Measurements from ENCODE around the gene ANKRD26.

The ANKRD26 gene

DNA sequence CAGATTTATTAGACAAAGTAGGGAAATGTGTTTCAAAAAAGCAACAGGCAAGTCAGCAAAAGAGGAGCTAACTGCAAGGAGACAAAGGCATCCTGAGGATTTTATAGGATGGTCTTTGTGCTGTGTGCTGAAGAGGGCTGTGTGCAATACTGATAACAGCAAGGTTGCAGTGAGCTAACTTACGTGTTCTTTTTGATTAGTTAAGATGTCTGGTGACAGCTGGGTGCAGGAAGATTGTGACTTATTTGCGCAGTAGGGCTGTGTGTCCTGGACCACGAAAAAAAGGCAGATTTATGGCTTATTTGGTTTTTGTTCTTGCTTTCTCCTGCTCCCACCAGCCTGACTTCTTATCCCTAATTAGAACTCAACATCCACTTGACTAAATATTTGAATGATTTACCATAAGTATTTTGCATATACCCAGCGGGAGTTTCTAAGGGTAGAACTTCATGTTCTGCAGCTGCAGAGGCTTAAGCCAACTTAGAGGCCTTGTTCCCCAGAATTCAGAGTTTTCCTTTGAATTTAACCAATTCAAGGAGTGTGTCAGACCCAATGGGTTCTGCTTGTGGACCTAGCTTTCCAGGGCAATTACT lies 119.0 kb downstream of the ANKRD26 start:
- Mint-ChIP-seq H3K9me3 (no peaks in the 10 kb centered on the region), H3K36me3 (ENCODE audit: low read depth) (no peaks in the 10 kb centered on the region), H3K4me1 (ENCODE audit: low read depth) (no peaks in the 10 kb centered on the region), H3K27me3 (no peaks in the 10 kb centered on the region), H3K27ac (no peak overlapping the region), H3K4me3 (no peak overlapping the region)
- intact Hi-C loops (cut with micrococcal nuclease): no loop called here

DNA sequence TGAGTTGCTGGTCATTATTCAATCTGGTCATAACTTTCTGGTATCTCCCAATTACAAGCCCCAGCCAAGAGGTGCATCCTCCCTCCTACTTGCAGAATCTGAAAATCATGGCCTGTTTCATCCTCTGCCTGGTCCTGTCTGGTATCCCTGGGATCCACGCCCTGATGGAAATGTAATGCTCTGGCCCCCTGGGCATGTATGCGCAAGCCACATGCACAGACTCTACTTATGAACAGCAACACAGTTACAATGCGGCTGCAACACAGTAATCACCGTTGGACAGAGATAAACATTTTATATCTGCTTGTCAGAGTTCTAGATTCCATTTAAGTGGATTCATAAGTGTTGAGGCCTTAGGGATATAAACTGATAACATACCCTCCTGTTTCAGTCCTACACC lies 121.8 kb downstream of the ANKRD26 start:
- intact Hi-C loops (cut with micrococcal nuclease): no loop called here
- Mint-ChIP-seq H3K27me3 (no peaks in the 10 kb centered on the region), H3K27ac (no peak overlapping the region), H3K9me3 (no peaks in the 10 kb centered on the region), H3K4me3 (no peak overlapping the region), H3K36me3 (ENCODE audit: low read depth) (no peaks in the 10 kb centered on the region), H3K4me1 (ENCODE audit: low read depth) (no peaks in the 10 kb centered on the region)

DNA sequence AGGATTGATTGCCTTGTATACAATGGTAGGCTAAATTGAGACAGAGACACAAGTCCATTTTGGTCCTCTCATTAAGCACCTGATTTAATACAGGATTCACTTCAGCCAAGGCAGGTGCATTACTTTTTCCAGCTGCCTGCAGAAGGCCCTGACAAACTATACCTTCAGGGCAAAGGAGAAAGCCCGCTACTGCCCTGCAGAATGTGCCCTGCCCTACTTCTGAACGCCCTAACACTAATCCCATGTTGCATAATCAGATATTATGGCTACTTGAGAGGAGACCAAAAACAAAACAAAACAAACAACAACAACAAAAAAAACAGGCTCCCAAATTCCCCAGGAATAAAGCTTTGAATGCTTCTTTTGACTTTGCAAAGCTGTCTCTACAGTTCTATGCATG lies 122.7 kb downstream of the ANKRD26 start:
- Mint-ChIP-seq H3K4me3 (no peak overlapping the region), H3K9me3 (no peaks in the 10 kb centered on the region), H3K27me3 (no peaks in the 10 kb centered on the region), H3K27ac (no peak overlapping the region), H3K4me1 (ENCODE audit: low read depth) (no peaks in the 10 kb centered on the region), H3K36me3 (ENCODE audit: low read depth) (no peaks in the 10 kb centered on the region)
- intact Hi-C loops (cut with micrococcal nuclease): no loop called here

DNA sequence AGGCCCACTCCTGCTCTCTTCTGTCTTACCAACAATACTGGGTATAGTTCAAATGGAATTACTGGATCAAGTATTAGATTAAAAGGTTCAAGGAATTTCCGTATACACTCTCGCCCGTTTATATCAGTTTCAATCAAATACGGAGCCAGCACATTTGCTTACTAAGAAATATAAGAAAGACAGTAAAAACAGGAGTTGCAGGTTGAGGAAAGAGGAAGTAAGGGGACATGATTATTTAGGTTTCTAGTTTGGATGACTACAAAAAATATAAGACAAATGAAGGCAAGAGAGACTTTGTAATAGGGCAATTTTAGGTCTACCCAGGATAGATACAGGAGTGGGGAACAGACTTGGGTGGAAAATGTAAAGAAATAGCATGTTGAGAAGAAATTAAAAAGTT lies 129.6 kb downstream of the ANKRD26 start:
- no peak overlapping the region for H3K4me3 Mint-ChIP-seq
- H3K9me3 Mint-ChIP-seq: no peaks in the 10 kb centered on the region
- intact Hi-C loops (cut with micrococcal nuclease): no loop called here
- H3K27ac Mint-ChIP-seq: no peak overlapping the region
- H3K27me3 Mint-ChIP-seq: no peaks in the 10 kb centered on the region
- peaks cover 6% of the 10 kb centered on the region for H3K4me1 Mint-ChIP-seq (ENCODE audit: low read depth)
- no peaks in the 10 kb centered on the region for H3K36me3 Mint-ChIP-seq (ENCODE audit: low read depth)

DNA sequence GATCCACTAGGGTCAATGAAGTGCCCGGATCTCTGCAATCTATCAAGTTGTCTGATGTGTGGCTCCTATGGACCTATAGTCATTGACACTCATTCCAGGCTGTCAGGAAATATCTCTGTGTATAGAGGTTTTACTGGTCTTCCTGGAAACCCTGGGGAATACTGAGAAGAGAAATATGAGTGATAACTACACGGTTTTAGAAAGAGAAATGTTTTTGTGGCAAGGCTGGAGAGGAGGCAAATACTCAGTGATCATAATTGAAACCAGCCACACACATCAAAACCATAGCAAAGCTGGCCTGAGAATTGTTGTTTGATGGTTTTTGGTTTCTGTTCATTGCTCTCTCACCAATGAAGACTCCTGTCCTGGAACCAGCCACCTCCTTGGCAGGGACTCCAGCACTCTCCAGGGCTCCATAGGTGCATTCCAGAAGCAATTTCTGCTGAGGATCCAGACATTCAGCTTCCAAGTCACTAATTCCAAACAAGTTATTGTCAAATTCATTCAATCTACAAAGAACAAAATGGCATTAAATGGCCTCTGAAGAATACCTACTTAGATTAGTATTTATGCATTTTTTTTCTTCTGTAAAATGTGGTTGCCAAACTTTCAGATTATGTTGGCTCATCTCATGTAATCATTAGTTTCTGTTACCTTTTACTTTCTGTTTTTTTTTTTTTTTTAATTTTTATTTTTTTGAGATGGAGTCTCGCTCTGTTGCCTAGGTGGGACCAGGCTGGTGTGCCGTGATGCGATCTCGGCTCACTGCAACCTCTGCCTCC lies 131.0 kb downstream of the ANKRD26 start:
- no peaks in the 10 kb centered on the region for H3K36me3 Mint-ChIP-seq (ENCODE audit: low read depth)
- intact Hi-C loops (cut with micrococcal nuclease): no loop called here
- H3K27me3 Mint-ChIP-seq: no peaks in the 10 kb centered on the region
- H3K4me1 Mint-ChIP-seq (ENCODE audit: low read depth): peaks cover 6% of the 10 kb centered on the region
- no peaks in the 10 kb centered on the region for H3K9me3 Mint-ChIP-seq
- no peak overlapping the region for H3K27ac Mint-ChIP-seq
- no peak overlapping the region for H3K4me3 Mint-ChIP-seq

DNA sequence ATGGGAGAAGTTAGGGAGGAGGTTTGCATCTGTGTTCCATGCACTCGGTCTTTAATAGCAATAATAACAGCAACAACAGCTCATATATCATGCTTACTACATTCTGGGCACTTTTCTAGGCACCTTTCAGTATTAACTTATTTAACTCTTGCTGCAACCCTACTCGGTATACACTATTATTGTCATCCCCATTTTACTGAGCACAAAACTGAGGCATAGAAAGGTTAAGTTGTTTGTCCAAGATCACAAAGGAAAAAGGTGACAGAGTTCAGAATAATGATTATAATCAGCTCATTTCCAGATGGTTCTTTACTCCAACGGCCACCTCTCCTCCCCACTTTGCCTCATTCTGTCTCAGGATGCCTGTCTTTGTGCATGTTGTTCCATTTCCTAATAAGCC lies 137.5 kb downstream of the ANKRD26 start:
- no peaks in the 10 kb centered on the region for H3K9me3 Mint-ChIP-seq

DNA sequence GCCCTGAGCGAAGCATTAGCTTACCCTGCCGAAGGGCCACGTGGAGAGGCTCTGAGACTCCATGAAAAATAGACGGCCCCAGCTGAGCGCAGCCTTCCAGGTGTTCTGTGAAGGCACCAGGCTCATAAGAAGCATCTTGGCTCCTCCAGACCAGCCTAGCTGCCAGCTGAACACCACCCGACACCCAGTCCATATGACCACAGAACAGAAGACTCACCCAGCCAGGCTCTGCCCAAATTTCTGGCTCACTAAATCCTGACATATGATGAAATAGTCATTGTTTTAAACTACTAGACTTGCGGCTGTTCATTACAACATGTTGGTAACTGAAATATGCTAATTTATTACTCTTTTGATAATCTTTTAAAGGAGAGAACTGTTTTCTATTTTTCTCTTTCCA lies 140.0 kb downstream of the ANKRD26 start:
- Mint-ChIP-seq H3K4me1 (ENCODE audit: low read depth) (no peaks in the 10 kb centered on the region), H3K27ac (no peak overlapping the region), H3K9me3 (no peaks in the 10 kb centered on the region), H3K27me3 (no peaks in the 10 kb centered on the region), H3K36me3 (ENCODE audit: low read depth) (no peaks in the 10 kb centered on the region), H3K4me3 (no peak overlapping the region)
- intact Hi-C loops (cut with micrococcal nuclease): no loop called here

More for the DNA sequence above, 137.5 kb downstream of the ANKRD26 start:
- Mint-ChIP-seq H3K27me3 (no peaks in the 10 kb centered on the region), H3K4me3 (no peak overlapping the region), H3K27ac (no peak overlapping the region), H3K4me1 (ENCODE audit: low read depth) (no peaks in the 10 kb centered on the region), H3K36me3 (ENCODE audit: low read depth) (no peaks in the 10 kb centered on the region)
- intact Hi-C loops (cut with micrococcal nuclease): no loop called here

DNA sequence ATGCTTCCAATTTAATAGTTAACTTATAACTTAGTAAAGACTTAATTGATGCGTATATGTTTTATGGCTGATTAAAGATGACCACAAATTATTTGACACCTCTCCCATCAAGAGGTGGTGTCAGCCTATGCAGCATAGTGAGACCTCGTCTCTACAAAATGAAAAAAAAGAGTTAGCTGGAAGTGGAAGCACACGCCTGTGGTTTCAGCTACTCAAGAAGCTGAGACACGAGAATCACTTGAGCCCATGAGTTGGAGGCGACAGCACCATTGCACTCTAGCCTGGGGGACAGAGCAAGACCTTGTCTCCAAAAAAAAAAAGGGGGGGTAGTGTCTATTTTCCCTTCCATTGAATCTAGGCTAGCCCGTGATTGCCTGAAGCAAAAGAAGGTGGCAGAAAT lies 140.5 kb downstream of the ANKRD26 start:
- H3K36me3 Mint-ChIP-seq (ENCODE audit: low read depth): no peaks in the 10 kb centered on the region
- no peaks in the 10 kb centered on the region for H3K9me3 Mint-ChIP-seq
- no peaks in the 10 kb centered on the region for H3K27me3 Mint-ChIP-seq
- intact Hi-C loops (cut with micrococcal nuclease): no loop called here
- H3K27ac Mint-ChIP-seq: no peak overlapping the region
- H3K4me3 Mint-ChIP-seq: no peak overlapping the region
- no peaks in the 10 kb centered on the region for H3K4me1 Mint-ChIP-seq (ENCODE audit: low read depth)
